Calu3 (cell line): ENCODE measurements around the gene PDE4B. TPM values are rescaled to one million over a fixed set of nuclear protein-coding genes. Genes with fewer than 3 reads are reported as not detected.

ENCODE experiments used
- BruUV-seq: library from RNA; stranded (reverse); fragments of 400-500 nt; replicated peaks from 2 replicates; lab custom pipeline; 2021; lab: Mats Ljungman, UMichigan
- CTCF ChIA-PET: fragments of 300-600 bp; sonication (Branson Sonifier 250); formaldehyde crosslinking; loops from one replicate; lab custom pipeline; 2022; ENCODE audit warnings: antibody characterized with exemption; lab: Charles Lee
- DNase-seq: peaks from one replicate; pipeline ENCODE4 v3.0.0; 2022
- H3K27ac Mint-ChIP-seq: one replicate; pipeline ENCODE4 v1.8.0; 2022; ENCODE audit warnings: mixed read lengths; ENCODE audit not compliant: unreplicated experiment
- H3K27me3 Mint-ChIP-seq: one replicate; pipeline ENCODE4 v1.8.0; 2022; ENCODE audit warnings: mixed read lengths; ENCODE audit not compliant: unreplicated experiment
- H3K36me3 Mint-ChIP-seq: one replicate; pipeline ENCODE4 v1.8.0; 2022; ENCODE audit warnings: mild to moderate bottlenecking, moderate library complexity, mixed read lengths; ENCODE audit not compliant: insufficient read depth, unreplicated experiment
- H3K4me1 Mint-ChIP-seq: one replicate; pipeline ENCODE4 v1.8.0; 2022; ENCODE audit warnings: mild to moderate bottlenecking, low read depth, mixed read lengths; ENCODE audit not compliant: unreplicated experiment
- H3K4me3 Mint-ChIP-seq: one replicate; pipeline ENCODE4 v1.8.0; 2022; ENCODE audit warnings: mild to moderate bottlenecking, low read depth, moderate library complexity, mixed read lengths; ENCODE audit not compliant: unreplicated experiment
- H3K9me3 Mint-ChIP-seq: one replicate; pipeline ENCODE4 v1.8.0; 2022; ENCODE audit warnings: low read depth, mixed read lengths; ENCODE audit not compliant: unreplicated experiment
- CTCF ChIP-seq: fragments of 200-600 bp; IDR thresholded peaks from one replicate; pipeline ENCODE4 v1.8.0; 2022; ENCODE audit warnings: antibody characterized with exemption; ENCODE audit not compliant: unreplicated experiment
- intact Hi-C: fragments of 100-400 bp; cut with micrococcal nuclease; formaldehyde crosslinking; loops from one replicate; pipeline ENCODE4 v1.10.0; 2022; ENCODE audit not compliant: unreplicated experiment
- total RNA-seq: library from RNA; stranded (reverse); gene quantifications from 2 replicates; pipeline ENCODE4 v1.2.3, GENCODE V29; 2022

PDE4B gene
- total RNA-seq, 1 experiment from 2014 or later = 2.9 TPM

GRCh38 chr1:66275083-66275482, 482.4 kb downstream of the PDE4B start:
- Mint-ChIP-seq H3K4me3 (no peak overlapping the region), H3K27ac (no peak overlapping the region), H3K27me3 (no peaks in the 10 kb centered on the region), H3K9me3 (no peaks in the 10 kb centered on the region), H3K4me1 (peaks cover 37% of the 10 kb centered on the region), H3K36me3 (peaks cover 4% of the 10 kb centered on the region)
- intact Hi-C loops = no loop called here
- no peak for TF ChIP-seq CTCF
- BruUV-seq = no TSS peak
- CTCF ChIA-PET = no interaction called here
- no peak for DNase-seq

- H3K27me3 Mint-ChIP-seq = no peaks in the 10 kb centered on the region
- no peak for TF ChIP-seq CTCF
- no TSS peak for BruUV-seq
- H3K9me3 Mint-ChIP-seq = no peaks in the 10 kb centered on the region
- H3K27ac Mint-ChIP-seq = no peak overlapping the region
- peaks cover 32% of the 10 kb centered on the region for H3K4me1 Mint-ChIP-seq
- CTCF ChIA-PET = no interaction called here
- DNase-seq = no peak
- peaks cover 4% of the 10 kb centered on the region for H3K36me3 Mint-ChIP-seq
- no peak overlapping the region for H3K4me3 Mint-ChIP-seq
- intact Hi-C loops = no loop called here
These were observed 482.9 kb downstream of the PDE4B start for GRCh38 chr1:66275601-66276023.

- no peak overlapping the region for H3K27ac Mint-ChIP-seq
- no peak for TF ChIP-seq CTCF
- no peaks in the 10 kb centered on the region for H3K9me3 Mint-ChIP-seq
- peaks cover 4% of the 10 kb centered on the region for H3K36me3 Mint-ChIP-seq
- H3K4me3 Mint-ChIP-seq = no peak overlapping the region
- no peaks in the 10 kb centered on the region for H3K27me3 Mint-ChIP-seq
- BruUV-seq = no TSS peak
- CTCF ChIA-PET = no interaction called here
- peaks cover 26% of the 10 kb centered on the region for H3K4me1 Mint-ChIP-seq
- DNase-seq = no peak
- intact Hi-C loops = no loop called here
These were observed 483.5 kb downstream of the PDE4B start for GRCh38 chr1:66276218-66276617.

- no peak overlapping the region for H3K4me3 Mint-ChIP-seq
- H3K4me1 Mint-ChIP-seq = peaks cover 4% of the 10 kb centered on the region
- no peaks in the 10 kb centered on the region for H3K36me3 Mint-ChIP-seq
- no peaks in the 10 kb centered on the region for H3K9me3 Mint-ChIP-seq
- intact Hi-C loops = no loop called here
- H3K27me3 Mint-ChIP-seq = no peaks in the 10 kb centered on the region
- DNase-seq = no peak
- H3K27ac Mint-ChIP-seq = no peak overlapping the region
- no peak for TF ChIP-seq CTCF
- CTCF ChIA-PET = no interaction called here
- BruUV-seq = no TSS peak
These were observed 485.7 kb downstream of the PDE4B start for GRCh38 chr1:66278260-66279021.
